Daoy (cell line): Measurements from ENCODE around the gene ZNF518A. TPM values are rescaled to one million over a fixed set of nuclear protein-coding genes. Genes with fewer than 3 reads are reported as not detected.

Source experiments
- total RNA-seq: library from RNA; depleted of rRNA; stranded (reverse); fragments of >200 nt; shearing (Covaris generic); gene quantifications from 2 replicates; pipeline ENCODE4 v1.2.3, GENCODE V29; 2014; rRNA removed

ZNF518A gene
- total RNA-seq, 1 experiment from 2014 or later = 6.6 TPM

Other genes with a start within 250 kb of the ZNF518A start
- gene CC2D2B, start 222.3 kb upstream of the ZNF518A start, total RNA-seq = 0.29 TPM in 1 of 2 replicates, not detected in the other
- 4.7 and 5.8 TPM in 2 replicates for gene CCNJ, start 86.7 kb upstream of the ZNF518A start, total RNA-seq
- not detected in 2 replicates for gene BLNK, start 141.3 kb downstream of the ZNF518A start, total RNA-seq
- gene DNTT, start 174.1 kb downstream of the ZNF518A start, total RNA-seq = not detected in 2 replicates
- not detected in 2 replicates for gene OPALIN, start 228.7 kb downstream of the ZNF518A start, total RNA-seq